ENCODE data around the gene PPIB.
"Not testable (repeated sequence)": the region's sequence is repeated elsewhere in the genome, so short reads cannot be mapped to it uniquely, and the experiment has no call there.

The PPIB gene

GRCh38 chr15:64141798-64142512 is 20.9 kb downstream of the PPIB start:
- DNase-seq (no peak), ATAC-seq (no peak)

GRCh38 chr15:64138331-64138941 is 24.4 kb downstream of the PPIB start:
- no peak for ATAC-seq
- DNase-seq: no peak

GRCh38 chr15:64137226-64137833 is 25.5 kb downstream of the PPIB start:
- DNase-seq (no peak), ATAC-seq (no peak)

GRCh38 chr15:64136347-64136746 is 26.5 kb downstream of the PPIB start:
- DNase-seq (no peak), ATAC-seq (no peak)

DNA sequence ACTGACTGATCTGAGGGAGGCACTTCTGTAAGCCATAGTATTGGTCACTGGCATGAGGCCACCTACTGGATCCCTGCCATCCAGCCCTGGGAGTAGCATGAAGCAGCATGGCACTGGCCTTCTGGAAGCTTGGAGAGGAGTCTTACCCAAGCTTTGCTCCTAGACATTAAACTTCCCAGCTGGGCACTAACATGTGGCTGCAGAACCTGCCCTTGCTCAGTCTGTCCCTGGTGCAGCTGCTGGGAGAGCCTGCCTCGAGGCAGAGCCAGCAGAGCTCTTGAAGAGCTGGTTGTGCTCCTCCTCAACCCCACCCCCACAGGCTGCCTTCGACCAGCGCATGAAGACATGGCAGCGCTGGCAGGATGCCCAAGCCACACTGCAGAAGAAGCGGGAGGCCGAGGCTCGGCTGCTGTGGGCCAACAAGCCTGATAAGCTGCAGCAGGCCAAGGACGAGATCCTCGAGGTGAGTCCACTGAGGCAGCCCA is 28.4 kb downstream of the PPIB start:
- ATAC-seq: no peak
- no peak for DNase-seq

- DNase-seq: no peak
- ATAC-seq: no peak
Measured at GRCh38 chr15:64133623-64134344, 29.0 kb downstream of the PPIB start.

- ATAC-seq (no peak), DNase-seq (no peak)
Measured at GRCh38 chr15:64132217-64132616, 30.6 kb downstream of the PPIB start.

DNA sequence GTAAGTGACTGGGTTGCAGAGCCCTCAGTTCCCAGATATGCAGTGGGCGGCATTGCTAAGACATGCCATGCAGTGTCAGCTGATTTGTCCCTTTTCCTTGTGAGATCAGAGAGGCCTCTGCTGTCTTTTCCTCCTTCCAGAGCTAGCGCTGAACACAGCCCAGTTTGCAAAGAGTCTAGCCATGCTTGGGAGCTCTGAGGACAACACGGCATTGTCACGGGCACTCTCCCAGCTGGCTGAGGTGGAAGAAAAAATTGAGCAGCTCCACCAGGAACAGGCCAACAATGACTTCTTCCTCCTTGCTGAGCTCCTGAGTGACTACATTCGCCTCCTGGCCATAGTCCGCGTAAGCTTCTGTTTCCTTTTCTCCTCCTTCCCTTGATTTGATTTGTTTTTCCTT is 31.3 kb downstream of the PPIB start:
- ATAC-seq (no peak), DNase-seq (no peak)

DNA sequence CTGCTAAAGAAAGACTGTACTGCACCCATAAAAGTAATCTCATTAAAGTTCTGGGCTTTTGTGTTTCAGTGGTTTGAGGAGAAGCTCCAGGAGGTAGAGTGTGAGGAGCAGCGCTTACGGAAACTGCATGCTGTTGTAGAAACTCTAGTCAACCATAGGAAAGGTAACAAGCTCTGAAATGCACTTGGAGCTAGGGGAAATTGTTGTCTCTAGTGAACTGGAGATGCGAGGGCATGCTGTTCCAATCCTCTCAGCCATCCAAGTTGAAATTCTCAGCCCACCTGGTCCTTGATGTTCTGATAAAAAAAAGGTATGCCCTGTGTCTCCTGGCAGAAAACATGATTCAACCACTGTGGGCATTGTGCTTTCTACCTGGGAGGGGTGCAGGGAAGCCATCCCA is 32.7 kb downstream of the PPIB start:
- DNase-seq (no peak), ATAC-seq (no peak)

- ATAC-seq: no peak
Measured at GRCh38 chr15:64127521-64128270, 35.1 kb downstream of the PPIB start.

DNA sequence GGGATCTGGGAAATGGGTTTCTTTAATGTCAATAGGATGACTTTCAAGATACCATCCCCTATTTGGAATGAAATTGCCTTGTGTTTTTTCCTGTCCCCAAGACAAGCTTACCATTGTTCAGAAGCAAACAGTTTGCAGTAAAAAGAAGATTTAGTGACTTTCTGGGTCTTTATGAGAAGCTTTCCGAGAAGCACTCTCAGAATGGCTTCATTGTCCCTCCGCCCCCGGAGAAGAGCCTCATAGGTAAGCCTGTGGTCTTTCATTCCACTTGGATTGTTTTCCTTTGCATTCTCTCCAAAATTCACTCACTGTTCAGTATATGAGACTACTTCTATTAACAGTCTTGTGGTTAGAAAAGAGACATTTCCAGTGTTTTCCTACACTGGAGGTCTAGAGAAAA is 36.8 kb downstream of the PPIB start:
- no peak for ATAC-seq
- DNase-seq: no peak

More at GRCh38 chr15:64127521-64128270, 35.1 kb downstream of the PPIB start:
- no peak for DNase-seq

GRCh38 chr15:64122936-64123351 is 39.9 kb downstream of the PPIB start:
- no peak for ATAC-seq

GRCh38 chr15:64122444-64122843 is 40.4 kb downstream of the PPIB start:
- no peak for DNase-seq
- ATAC-seq: no peak

More at GRCh38 chr15:64122936-64123351, 39.9 kb downstream of the PPIB start:
- no peak for DNase-seq

DNA sequence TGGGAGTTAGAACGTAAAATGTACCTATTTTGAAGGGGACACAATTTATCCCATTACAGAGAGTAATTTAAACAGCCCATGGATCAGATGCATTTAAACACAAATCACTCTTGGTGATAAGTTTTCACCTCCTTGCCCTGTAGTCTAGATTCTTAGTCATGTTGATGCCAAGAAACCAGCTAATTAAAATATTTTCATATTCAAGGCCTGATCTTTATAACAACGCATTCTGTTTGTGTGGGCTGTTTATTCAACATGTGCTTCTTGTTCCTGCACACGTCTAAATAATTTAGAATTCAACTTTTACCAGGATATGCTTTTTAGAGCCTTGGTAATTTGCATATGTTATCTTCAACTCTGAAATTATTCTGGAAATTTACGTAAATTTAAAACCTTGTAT is 41.2 kb downstream of the PPIB start:
- no peak for ATAC-seq
- DNase-seq: no peak

- ATAC-seq, DNase-seq: not testable (repeated sequence)
Measured at GRCh38 chr15:64120322-64120721, 42.5 kb downstream of the PPIB start.

- DNase-seq (no peak), ATAC-seq (no peak)
Measured at GRCh38 chr15:64117759-64118487, 44.9 kb downstream of the PPIB start.

GRCh38 chr15:64112904-64113303 is 49.9 kb downstream of the PPIB start:
- no peak for DNase-seq
- ATAC-seq: peak; percentile 36

DNA sequence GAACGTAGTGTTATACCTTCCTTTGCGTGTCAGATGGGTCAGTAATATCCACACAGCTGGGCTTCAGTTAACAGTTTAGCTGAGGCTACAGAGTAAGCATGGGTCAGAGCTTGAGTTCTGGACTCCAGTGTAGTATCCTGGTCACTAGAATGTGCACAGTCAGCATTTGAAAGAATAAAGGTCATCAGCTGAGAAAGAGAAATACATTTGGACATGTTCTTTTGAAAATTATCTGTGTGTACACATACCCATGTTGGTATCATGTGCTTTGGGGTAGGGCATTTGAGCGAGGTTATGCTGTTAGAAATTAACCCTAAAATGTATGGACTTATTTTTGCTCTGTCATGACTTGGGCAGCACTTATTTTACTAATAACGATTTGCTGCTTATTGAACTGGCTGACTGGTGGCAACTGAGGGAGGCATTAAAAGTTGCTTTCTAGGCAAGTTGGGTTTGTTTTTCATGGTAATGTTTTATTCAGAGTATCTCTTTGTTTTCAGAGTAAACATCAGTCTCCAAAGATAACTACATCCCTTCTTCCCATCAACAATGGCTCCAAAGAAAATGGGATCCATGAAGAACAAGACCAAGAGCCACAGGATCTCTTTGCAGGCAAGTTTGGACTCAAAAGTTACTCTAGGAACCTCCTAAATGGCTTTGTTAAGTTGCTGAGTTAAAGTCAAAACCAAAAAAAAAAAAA is 50.6 kb downstream of the PPIB start:
- no peak for ATAC-seq
- DNase-seq: no peak

DNA sequence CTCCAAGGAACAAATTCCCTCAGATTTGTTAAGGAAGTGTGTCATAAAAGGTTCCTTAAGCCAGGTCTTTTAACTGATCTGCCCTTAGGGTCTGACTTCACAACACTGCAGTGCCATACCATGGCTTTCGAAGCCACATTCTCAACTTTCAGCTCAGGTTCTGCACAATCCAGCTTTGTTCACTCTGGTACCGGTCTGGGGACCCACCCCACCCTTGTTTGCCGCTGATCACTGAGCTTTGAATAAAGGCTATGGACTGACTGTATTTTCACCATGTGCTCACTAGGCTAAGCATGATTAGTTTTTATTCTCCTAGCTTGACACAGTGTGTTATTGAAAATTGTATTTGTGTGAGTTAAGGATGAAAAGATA is 51.2 kb downstream of the PPIB start:
- ATAC-seq (no peak), DNase-seq (no peak)

DNA sequence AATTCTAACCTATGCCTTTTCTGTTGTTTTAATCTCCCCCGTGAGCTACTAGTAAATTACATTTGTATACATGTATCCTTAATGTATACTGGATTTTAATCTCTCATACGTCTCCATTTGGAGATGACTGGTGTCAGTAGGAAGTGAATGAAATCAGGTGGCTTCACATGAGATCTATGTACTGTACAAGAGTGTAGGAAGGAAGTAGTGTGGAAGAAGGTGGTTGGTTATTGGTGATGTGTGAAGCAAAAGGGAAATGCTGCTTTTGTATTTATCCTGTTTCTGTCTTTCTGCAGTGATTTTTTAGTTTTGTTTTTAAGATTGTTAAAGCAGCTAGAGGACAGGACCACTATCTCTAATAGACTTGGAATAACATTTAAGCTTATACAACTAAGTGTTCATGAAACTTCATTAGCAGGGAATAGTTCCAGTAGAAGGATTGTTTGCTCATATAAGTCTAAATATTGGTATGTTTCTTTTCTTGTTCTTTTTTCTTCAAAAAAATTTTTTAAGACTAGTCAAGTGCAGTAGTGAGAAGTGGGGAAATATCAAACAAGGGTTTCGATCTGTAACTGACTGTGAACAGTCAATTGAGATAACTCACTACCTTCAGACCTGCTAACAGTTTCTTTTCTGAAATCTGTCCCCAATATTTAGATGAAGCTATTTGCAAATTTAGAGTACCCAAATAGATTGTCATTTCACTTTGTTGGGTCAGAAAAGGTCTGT is 51.7 kb downstream of the PPIB start:
- no peak for DNase-seq
- no peak for ATAC-seq

Data from stimulated activated naive CD8-positive, alpha-beta T cell treated with anti-CD3 and anti-CD28 coated beads, Interleukin-15, Interleukin-2, amounts not matched to agents 100 U/mL and 50 U/mL, for 24 hours (primary cell).